DMS53 treated with DMSO at 0.1 percent for 48 hours (cell line): Measurements from ENCODE around the gene C17orf78.
"Not testable (repeated sequence)": the region's sequence is repeated elsewhere in the genome, so short reads cannot be mapped to it uniquely, and the experiment has no call there.

Source experiments
- DNase-seq: peaks from one replicate; lab custom pipeline; 2025; ENCODE audit not compliant: unreplicated experiment; lab: John Stamatoyannopoulos, UW

The C17orf78 gene

DNA sequence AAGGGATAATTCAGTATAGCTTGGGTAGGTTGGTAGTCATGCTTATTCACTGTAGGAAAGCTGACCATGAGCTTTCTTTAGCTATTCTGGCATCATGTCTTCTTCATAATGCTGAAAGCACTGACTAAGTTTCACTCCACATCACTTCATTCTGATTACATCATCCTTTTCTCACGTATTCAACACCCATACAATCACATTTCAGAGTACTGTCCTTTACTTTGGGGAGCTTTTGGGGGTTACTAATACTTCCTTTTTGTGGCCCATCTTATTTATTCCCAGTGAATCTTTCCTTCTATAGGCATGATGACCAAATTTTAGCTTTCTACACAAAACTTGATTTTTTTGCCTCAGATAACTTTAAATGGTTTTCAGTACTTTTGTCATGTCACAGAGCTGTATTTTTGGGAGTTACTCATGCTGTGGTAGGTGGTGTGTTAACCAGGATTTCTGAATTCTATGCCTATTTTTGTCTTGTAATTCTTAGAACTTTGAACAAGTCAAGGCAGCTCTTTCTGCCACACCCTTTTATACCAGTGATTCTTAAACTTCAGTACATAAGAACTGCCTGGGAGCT lies 54.4 kb downstream of the C17orf78 start:
- no peak for DNase-seq

DNA sequence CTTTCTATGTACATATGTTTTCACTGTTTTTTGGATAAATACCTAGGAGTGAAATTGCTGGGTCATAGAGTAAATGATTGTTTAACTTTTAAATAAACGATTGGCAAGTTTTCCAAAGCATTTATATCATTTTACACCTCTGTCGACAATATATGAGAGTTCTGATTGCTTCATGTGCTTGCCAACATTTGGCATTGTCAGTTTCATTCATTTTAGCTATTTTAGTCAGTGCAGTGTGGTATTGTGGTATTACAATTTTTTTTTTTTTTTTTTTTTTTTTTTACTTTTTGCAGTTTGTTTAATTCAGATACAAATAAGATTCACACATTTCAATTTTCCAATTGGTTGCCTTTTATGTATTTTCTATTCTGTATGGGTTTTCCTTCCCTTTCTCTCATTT lies 56.9 kb downstream of the C17orf78 start:
- no peak for DNase-seq

GRCh38 chr17:37438141-37438540 lies 62.4 kb downstream of the C17orf78 start:
- DNase-seq: no peak

DNA sequence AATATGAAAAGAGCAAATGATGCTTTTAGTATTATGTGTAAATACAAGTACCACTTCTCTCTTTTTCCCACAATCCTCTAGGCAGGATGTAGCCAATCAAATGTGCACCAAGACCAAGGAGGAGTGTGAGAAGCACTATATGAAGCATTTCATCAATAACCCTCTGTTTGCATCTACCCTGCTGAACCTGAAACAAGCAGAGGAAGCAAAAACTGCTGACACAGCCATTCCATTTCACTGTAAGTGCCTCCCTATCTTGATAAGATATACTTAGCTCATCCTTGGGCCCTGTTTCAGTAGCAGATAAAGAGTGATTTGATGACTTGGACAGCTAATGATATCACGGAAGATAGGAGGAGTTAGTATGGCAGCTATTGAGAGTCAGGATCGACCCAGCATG lies 64.6 kb downstream of the C17orf78 start:
- DNase-seq: no peak

DNA sequence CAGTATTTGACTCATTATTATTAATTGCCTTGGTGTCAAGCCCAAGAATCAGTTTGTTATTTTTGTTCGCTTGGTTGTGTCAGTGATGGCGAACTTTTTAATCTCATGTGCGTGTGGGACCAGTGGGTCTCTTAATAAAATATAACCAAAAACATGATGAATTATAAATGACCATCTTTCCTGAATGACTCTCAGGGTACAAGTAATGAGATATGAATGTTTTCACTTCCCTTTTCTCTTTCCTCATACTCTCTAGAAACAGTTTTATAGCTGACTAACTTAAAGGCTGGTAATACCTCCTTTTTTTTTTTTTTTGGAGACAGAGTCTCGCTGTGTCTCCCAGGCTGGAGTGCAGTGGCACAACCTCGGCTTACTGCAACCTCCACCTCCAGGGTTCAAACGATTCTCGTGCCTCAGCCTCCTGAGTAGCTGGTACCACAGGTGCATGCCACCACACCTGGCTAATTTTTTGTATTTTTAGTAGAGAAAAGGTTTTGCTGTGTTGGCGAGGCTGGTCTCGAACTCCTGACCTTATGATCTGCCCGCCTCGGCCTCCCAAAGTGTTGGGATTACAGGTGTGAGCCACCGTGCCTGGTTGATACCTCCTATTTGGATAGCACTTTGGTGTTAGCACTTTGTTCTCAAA lies 65.7 kb downstream of the C17orf78 start:
- not testable (repeated sequence) for DNase-seq
